Forelimb muscle (tissue), 1 donor: ENCODE measurements around the gene LKAAEAR1. TPM values are rescaled to one million over a fixed set of nuclear protein-coding genes. Genes with fewer than 3 reads are reported as not detected.

Source experiments
- DNase-seq: peaks from one replicate; pipeline ENCODE4 v3.0.0-alpha.2; 2013; ENCODE audit warnings: low read depth
- polyA plus RNA-seq: library from polyadenylated mRNA; unstranded; fragments of 120-200 nt; gene quantifications from one replicate; pipeline ENCODE4 v1.2.1, GENCODE V29; 2013; ENCODE audit not compliant: insufficient read length

Gene LKAAEAR1
- polyA plus RNA-seq, 1 donor: 0.18 TPM

DNA sequence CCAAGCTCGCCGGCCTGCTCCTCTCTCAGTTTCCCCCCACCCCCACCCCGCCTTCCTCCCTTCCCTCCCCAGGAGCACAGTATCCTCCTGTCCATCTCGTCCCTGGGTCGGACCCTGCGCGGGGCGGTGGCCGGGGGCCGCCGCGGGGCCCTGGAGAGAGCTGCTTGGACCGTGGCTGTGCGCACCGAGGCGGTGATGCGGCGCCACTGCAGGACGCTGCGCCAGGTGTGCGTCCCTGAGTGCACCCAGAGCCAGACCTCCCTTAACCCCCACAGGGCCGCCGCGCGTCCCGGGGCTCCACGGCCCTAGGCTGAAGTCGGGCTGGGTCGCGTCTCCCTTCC lies 46.0 kb downstream of the LKAAEAR1 start:
- no peak for DNase-seq

DNA sequence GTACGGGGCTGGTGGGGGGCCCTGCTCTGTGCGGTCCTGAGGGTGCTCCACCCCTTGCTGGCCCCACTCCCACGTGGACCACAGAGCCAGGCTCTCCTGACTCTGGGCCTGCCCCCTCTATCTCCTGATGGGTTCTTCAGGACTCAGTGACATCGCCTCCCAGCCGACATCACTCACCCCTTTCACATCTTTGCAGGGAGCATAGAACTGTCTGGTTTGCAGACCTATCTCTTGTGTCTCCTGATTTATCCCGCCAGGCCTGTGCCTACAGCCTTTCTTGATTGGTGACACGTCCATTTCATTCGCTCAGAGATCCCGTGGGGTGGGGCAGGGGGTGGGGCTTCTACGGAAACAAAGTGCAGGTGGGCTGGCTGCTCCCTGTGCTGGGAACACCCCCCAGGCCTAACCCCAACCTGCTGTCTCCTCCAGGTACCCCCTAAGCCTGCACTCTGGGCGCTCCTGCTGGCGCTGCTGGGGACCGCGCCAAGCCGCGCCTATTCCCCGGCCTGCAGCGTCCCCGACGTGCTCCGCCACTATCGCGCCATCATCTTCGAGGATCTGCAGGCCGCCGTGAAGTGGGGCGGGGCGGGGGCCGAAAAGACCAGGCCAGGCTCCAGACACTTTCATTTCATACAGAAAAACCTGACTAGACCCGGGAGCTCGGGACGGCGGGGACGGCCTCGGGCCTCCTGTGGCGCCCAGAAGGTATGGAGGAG lies 46.5 kb downstream of the LKAAEAR1 start:
- DNase-seq: no peak

- DNase-seq: no peak
These were observed 47.0 kb downstream of the LKAAEAR1 start for GRCh38 chr20:64037199-64037497.

GRCh38 chr20:64036346-64037198 lies 47.6 kb downstream of the LKAAEAR1 start:
- no peak for DNase-seq

DNA sequence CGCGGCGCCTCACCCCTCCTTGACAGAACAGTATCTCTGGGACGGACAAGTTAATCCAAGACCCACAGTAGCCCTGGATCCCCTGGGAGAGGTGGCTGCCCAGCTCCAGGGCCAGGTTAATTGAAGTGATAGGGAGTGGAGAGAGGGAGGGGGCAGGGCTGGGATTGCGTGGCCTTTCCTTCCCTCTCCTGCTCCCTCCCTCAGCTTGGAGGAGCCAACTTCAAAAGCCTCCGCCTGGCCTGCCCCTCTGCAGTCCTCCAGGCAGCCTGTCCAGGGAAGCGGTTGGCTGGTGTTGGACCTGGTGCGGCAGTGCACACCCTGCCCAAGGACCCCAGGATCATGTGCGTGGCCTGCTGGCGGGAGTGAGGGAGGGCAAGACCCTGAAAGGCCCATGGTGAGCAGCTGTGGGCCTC lies 48.3 kb downstream of the LKAAEAR1 start, which contains the start of gene C20orf204:
TSS of gene C20orf204 (plus strand) at position 250 of the 413 bp plus-strand sequence. CDS start at position 392, 142 bp downstream.
- no peak for DNase-seq

GRCh38 chr20:64035066-64035932 lies 48.9 kb downstream of the LKAAEAR1 start:
- no peak for DNase-seq

DNA sequence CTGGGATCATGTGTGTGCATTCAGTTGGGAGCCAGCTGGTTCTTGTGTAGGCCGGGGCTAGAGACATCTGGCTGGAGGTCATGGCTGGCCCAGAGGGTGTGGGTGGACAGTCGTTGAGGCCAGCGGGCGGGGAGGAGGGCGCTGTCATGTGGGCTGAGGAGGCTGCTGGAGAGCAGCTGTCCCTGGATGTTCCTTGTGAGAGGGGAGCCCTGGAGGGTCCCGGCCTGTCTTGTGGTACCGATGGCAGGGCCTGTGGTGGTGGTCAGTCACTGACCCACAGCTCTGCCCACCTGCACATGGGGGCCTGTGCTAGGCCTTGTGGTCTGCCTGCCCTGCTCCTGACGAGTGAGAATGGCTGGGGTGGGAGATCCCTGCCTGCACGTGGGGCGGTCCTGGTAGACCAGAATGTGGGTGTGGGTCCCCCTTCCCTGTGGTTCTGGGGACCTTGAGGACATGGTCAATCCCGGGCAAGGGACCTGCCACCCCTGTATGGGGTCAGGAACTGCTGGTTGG lies 50.2 kb downstream of the LKAAEAR1 start:
- DNase-seq: no peak

Other genes starting within 250 kb of the LKAAEAR1 start
- not detected for gene ABHD16B, start 222.9 kb downstream of the LKAAEAR1 start, polyA plus RNA-seq
- 76.8 TPM for gene TPD52L2, start 219.1 kb downstream of the LKAAEAR1 start, polyA plus RNA-seq
- gene DNAJC5, start 189.3 kb downstream of the LKAAEAR1 start, polyA plus RNA-seq: 32.6 TPM
- gene UCKL1, start 128.0 kb downstream of the LKAAEAR1 start, polyA plus RNA-seq: 48.5 TPM
- 23.0 TPM for gene ZNF512B, start 114.5 kb downstream of the LKAAEAR1 start, polyA plus RNA-seq
- gene SAMD10, start 104.8 kb downstream of the LKAAEAR1 start, polyA plus RNA-seq: 3.0 TPM
- 55.3 TPM for gene PRPF6, start 103.3 kb downstream of the LKAAEAR1 start, polyA plus RNA-seq
- gene C20orf204, start 48.2 kb downstream of the LKAAEAR1 start, polyA plus RNA-seq: 1.4 TPM
- gene SOX18, start 34.8 kb downstream of the LKAAEAR1 start, polyA plus RNA-seq: 10.8 TPM
- 43.5 TPM for gene TCEA2, start 21.2 kb downstream of the LKAAEAR1 start, polyA plus RNA-seq
- 4.7 TPM for gene RGS19, start 4.9 kb downstream of the LKAAEAR1 start, polyA plus RNA-seq
- 1.1 TPM for gene OPRL1, start 4.3 kb downstream of the LKAAEAR1 start, polyA plus RNA-seq
- not detected for gene NPBWR2, start 23.2 kb upstream of the LKAAEAR1 start, polyA plus RNA-seq
- 0.13 TPM for gene MYT1, start 80.1 kb upstream of the LKAAEAR1 start, polyA plus RNA-seq
- 61.4 TPM for gene PCMTD2, start 171.3 kb upstream of the LKAAEAR1 start, polyA plus RNA-seq